K562 treated with DMSO at 1 percent for 12 hours (cell line): ENCODE measurements around the gene TAS1R3. TPM values are rescaled to one million over a fixed set of nuclear protein-coding genes. Genes with fewer than 3 reads are reported as not detected.

Experiments
- total RNA-seq: library from RNA; unstranded; fragments of 300-600 nt; gene quantifications from 2 replicates; pipeline ENCODE4 v1.2.3, GENCODE V29; 2022; ENCODE audit not compliant: insufficient read depth

TAS1R3 gene
- total RNA-seq = 0.51 and 0.98 TPM in 2 replicates

DNA sequence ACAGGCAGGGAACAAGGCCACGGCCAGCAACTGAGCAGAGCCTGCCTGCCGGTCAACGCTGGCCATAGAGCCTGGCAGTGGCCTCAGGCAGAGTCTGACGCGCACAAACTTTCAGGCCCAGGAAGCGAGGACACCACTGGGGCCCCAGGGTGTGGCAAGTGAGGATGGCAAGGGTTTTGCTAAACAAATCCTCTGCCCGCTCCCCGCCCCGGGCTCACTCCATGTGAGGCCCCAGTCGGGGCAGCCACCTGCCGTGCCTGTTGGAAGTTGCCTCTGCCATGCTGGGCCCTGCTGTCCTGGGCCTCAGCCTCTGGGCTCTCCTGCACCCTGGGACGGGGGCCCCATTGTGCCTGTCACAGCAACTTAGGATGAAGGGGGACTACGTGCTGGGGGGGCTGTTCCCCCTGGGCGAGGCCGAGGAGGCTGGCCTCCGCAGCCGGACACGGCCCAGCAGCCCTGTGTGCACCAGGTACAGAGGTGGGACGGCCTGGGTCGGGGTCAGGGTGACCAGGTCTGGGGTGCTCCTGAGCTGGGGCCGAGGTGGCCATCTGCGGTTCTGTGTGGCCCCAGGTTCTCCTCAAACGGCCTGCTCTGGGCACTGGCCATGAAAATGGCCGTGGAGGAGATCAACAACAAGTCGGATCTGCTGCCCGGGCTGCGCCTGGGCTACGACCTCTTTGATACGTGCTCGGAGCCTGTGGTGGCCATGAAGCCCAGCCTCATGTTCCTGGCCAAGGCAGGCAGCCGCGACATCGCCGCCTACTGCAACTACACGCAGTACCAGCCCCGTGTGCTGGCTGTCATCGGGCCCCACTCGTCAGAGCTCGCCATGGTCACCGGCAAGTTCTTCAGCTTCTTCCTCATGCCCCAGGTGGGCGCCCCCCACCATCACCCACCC is at the start of gene TAS1R3:
TAS1R3 (plus strand) TSS at position 213 of the 898 bp plus-strand sequence; CDS start at position 279, 66 bp downstream.

DNA sequence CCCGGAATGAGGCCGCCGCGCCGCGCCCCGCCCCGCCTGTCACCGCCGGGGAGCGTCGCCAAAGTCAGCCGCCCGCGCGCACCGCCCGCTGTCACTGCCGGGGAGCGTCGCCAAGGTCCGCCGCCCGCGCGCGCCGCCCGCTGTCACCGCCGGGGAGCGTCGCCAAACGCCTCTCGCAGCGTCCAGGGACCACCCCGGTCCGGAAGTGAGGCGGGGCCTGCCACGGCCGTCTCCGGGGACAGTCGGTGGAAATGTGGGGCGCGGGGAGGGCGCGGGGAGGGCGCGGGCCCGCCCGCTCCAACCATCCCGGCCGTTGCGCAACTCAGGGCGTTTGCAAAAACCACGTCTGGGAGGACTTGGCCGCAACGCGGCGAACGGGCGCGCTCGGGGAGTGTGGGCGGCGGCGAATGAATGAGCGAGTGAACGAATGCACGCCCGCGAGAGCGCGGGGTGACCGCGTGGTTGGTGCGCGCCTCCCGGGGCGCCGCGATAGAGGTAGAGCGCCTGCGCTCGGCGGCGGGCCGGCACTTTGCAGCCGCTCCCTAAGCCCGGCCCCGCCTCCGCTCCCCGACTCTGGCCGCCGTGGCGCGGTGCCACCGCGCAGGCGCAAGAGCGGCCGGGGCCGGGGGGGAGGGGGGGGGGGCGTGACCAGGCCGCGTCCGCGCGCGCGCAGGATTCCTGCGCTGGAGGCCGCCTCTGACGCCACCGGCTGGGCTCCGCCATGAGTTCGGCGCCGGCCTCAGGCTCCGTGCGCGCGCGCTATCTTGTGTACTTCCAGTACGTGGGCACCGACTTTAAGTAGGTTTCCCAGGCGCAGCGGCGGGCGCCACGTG is 22.9 kb upstream of the TAS1R3 start, which contains the start of the genes ACAP3 and PUSL1:
ACAP3 (minus strand) TSS at position 8 of the 833 bp plus-strand sequence. CDS start 115 bp downstream, outside the sequence.
PUSL1 (plus strand) TSS at position 675 of the 833 bp plus-strand sequence; CDS start at position 722, 47 bp downstream.

GRCh38 chr1:1324524-1325287 is 6.4 kb upstream of the TAS1R3 start, which contains the start of the genes CPTP and INTS11:
CPTP (plus strand) TSS chr1:1324802; CDS start chr1:1326911, 2,109 bp downstream.
INTS11 (minus strand) TSS chr1:1324660; CDS start chr1:1324608, 52 bp downstream.

DNA sequence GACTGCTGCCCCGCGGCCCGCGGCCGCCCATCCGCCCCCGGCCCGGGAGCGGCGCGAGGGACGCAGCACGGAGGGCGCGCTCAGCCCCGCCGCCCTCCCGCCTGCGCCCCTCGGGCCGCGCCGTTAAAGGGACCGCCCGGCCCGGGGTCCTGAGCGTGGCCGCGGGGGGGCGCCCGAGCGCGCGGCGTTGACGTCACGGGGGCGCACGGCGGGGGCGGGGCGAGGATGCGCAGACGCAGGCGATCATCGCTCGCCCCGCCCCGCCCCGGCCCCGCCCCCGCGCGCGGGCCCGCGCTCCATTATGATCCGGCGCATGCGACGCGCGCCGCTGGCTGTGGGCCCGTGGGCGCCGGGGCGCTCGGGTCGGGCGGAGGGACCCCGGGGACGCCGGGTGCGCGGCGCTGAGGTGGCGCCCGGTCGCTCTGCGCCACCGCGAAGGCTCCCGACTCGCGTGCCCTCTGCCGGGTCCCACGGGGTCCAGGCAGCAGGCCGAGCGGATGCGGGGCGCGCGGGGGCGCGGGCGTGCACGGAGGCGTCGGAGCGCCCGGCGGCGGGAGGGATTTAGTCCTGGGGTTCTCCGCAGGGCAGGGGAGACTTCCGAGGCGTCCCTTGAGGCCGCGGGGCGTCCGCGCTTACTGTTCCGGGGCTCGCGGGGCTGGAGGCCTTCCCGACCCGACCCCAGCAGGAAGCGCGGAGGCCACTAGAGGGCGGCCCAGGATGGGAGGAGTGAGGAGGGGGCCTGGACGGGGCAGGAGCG is 18.4 kb downstream of the TAS1R3 start, which contains the start of gene DVL1:
DVL1 (minus strand) TSS at position 163 of the 757 bp plus-strand sequence. CDS start 353 bp downstream, outside the sequence.

GRCh38 chr1:1358433-1359271 is 27.6 kb downstream of the TAS1R3 start, which contains the start of gene MXRA8:
MXRA8 (minus strand) TSS chr1:1358555; CDS start chr1:1358504, 51 bp downstream.

GRCh38 chr1:1374929-1375662 is 44.0 kb downstream of the TAS1R3 start, which contains the start of gene AURKAIP1:
AURKAIP1 (minus strand) TSS chr1:1375207; CDS start chr1:1374756, 451 bp downstream.

Other genes with a start within 250 kb of the TAS1R3 start
- gene C1orf159, start 215.2 kb upstream of the TAS1R3 start, total RNA-seq = 18.6 and 20.1 TPM in 2 replicates
- gene TTLL10, start 157.4 kb upstream of the TAS1R3 start, total RNA-seq = not detected in 2 replicates
- gene TNFRSF18, start 124.7 kb upstream of the TAS1R3 start, total RNA-seq = not detected in 2 replicates
- gene TNFRSF4, start 117.1 kb upstream of the TAS1R3 start, total RNA-seq = not detected in 2 replicates
- 225 and 241 TPM in 2 replicates for gene SDF4, start 99.3 kb upstream of the TAS1R3 start, total RNA-seq
- 10.9 and 12.4 TPM in 2 replicates for gene B3GALT6, start 99.0 kb upstream of the TAS1R3 start, total RNA-seq
- 1.5 TPM in 1 of 2 replicates, not detected in the other for gene C1QTNF12, start 84.6 kb upstream of the TAS1R3 start, total RNA-seq
- 113 and 137 TPM in 2 replicates for gene UBE2J2, start 57.4 kb upstream of the TAS1R3 start, total RNA-seq
- gene SCNN1D, start 50.8 kb upstream of the TAS1R3 start, total RNA-seq = 1.6 and 1.8 TPM in 2 replicates
- 32.4 and 42.0 TPM in 2 replicates for gene ACAP3, start 23.4 kb upstream of the TAS1R3 start, total RNA-seq
- gene PUSL1, start 22.7 kb upstream of the TAS1R3 start, total RNA-seq = 55.4 and 63.1 TPM in 2 replicates
- gene INTS11, start 6.6 kb upstream of the TAS1R3 start, total RNA-seq = 176 and 179 TPM in 2 replicates
- 25.3 and 37.2 TPM in 2 replicates for gene CPTP, start 6.5 kb upstream of the TAS1R3 start, total RNA-seq
- gene DVL1, start 18.1 kb downstream of the TAS1R3 start, total RNA-seq = 71.5 and 80.2 TPM in 2 replicates
- 9.5 and 9.6 TPM in 2 replicates for gene MXRA8, start 27.3 kb downstream of the TAS1R3 start, total RNA-seq
- gene AURKAIP1, start 43.9 kb downstream of the TAS1R3 start, total RNA-seq = 226 and 364 TPM in 2 replicates
- gene CCNL2, start 68.1 kb downstream of the TAS1R3 start, total RNA-seq = 73.7 and 213 TPM in 2 replicates
- 103 and 150 TPM in 2 replicates for gene MRPL20, start 76.0 kb downstream of the TAS1R3 start, total RNA-seq
- not detected in 2 replicates for gene ANKRD65, start 90.0 kb downstream of the TAS1R3 start, total RNA-seq
- 12.1 and 22.7 TPM in 2 replicates for gene VWA1, start 104.4 kb downstream of the TAS1R3 start, total RNA-seq
- not detected in 2 replicates for gene ATAD3C, start 118.4 kb downstream of the TAS1R3 start, total RNA-seq
- 19.0 and 23.1 TPM in 2 replicates for gene ATAD3B, start 140.5 kb downstream of the TAS1R3 start, total RNA-seq
- gene ATAD3A, start 180.9 kb downstream of the TAS1R3 start, total RNA-seq = 71.8 and 72.2 TPM in 2 replicates
- 1.6 and 1.7 TPM in 2 replicates for gene TMEM240, start 209.3 kb downstream of the TAS1R3 start, total RNA-seq
- gene SSU72, start 243.6 kb downstream of the TAS1R3 start, total RNA-seq = 203 and 237 TPM in 2 replicates